Muscle layer of duodenum (tissue), 2 donors: ENCODE measurements around the gene PKIB.

Experiments
- H3K27ac ChIP-seq: one replicate; pipeline ENCODE4 v1.7.0; 2013; ENCODE audit warnings: mild to moderate bottlenecking, low read length
- H3K27me3 ChIP-seq: one replicate; pipeline ENCODE4 v1.7.0; 2013; ENCODE audit warnings: low read depth, mild to moderate bottlenecking, control low read depth, low read length
- H3K36me3 ChIP-seq, 2 donors: one replicate each; pipeline ENCODE4 v1.7.0; 2013; ENCODE audit warnings: low read length in 2 of 2, control low read depth in 1 of 2, mild to moderate bottlenecking in 1 of 2; ENCODE audit not compliant: insufficient read depth in 2 of 2, control insufficient read depth in 1 of 2
- H3K4me1 ChIP-seq, 2 donors: one replicate each; pipeline ENCODE4 v1.7.0; 2013; ENCODE audit warnings: low read length in 2 of 2, mild to moderate bottlenecking in 2 of 2, control low read depth in 1 of 2, moderate library complexity in 1 of 2; ENCODE audit not compliant: insufficient read depth in 2 of 2, control insufficient read depth in 1 of 2
- H3K4me3 ChIP-seq, 2 donors: one replicate each; pipeline ENCODE4 v1.7.0; 2013; ENCODE audit warnings: low read length in 2 of 2, low read depth in 1 of 2, mild to moderate bottlenecking in 1 of 2
- H3K9me3 ChIP-seq, 2 donors: one replicate each; pipeline ENCODE4 v1.7.0; 2013; ENCODE audit warnings: low read length in 2 of 2, control low read depth in 1 of 2, mild to moderate bottlenecking in 1 of 2; ENCODE audit not compliant: control insufficient read depth in 1 of 2
- donor health status: healthy.

PKIB gene

GRCh38 chr6:122649701-122650100 is 39.5 kb downstream of the PKIB start:
- Histone ChIP-seq H3K36me3 (no peaks in the 10 kb centered on the region), H3K4me1 (no peaks in the 10 kb centered on the region), H3K27me3 (no peaks in the 10 kb centered on the region), H3K9me3 (no peaks in the 10 kb centered on the region), H3K4me3 (no peak overlapping the region), H3K27ac (no peak overlapping the region)

- Histone ChIP-seq H3K27ac (no peak overlapping the region), H3K4me1 (no peaks in the 10 kb centered on the region), H3K36me3 (no peaks in the 10 kb centered on the region)
These were observed 40.2 kb downstream of the PKIB start for GRCh38 chr6:122650403-122650802.

GRCh38 chr6:122651031-122651430 is 40.8 kb downstream of the PKIB start:
- H3K27me3 ChIP-seq, result no peaks in the 10 kb centered on the region
- no peak overlapping the region for H3K27ac ChIP-seq
- no peaks in the 10 kb centered on the region for H3K36me3 ChIP-seq
- no peaks in the 10 kb centered on the region for H3K4me1 ChIP-seq
- H3K9me3 ChIP-seq, result no peaks in the 10 kb centered on the region
- H3K4me3 ChIP-seq, result no peak overlapping the region

More at GRCh38 chr6:122650403-122650802, 40.2 kb downstream of the PKIB start:
- no peaks in the 10 kb centered on the region for H3K9me3 ChIP-seq
- H3K27me3 ChIP-seq, result no peaks in the 10 kb centered on the region
- H3K4me3 ChIP-seq, result no peak overlapping the region

GRCh38 chr6:122651604-122652003 is 41.4 kb downstream of the PKIB start:
- no peak overlapping the region for H3K27ac ChIP-seq
- H3K9me3 ChIP-seq, result no peaks in the 10 kb centered on the region

GRCh38 chr6:122652431-122652830 is 42.2 kb downstream of the PKIB start:
- H3K9me3 ChIP-seq, result no peaks in the 10 kb centered on the region
- H3K4me1 ChIP-seq, result no peaks in the 10 kb centered on the region
- no peak overlapping the region for H3K27ac ChIP-seq
- H3K4me3 ChIP-seq, result no peak overlapping the region
- no peaks in the 10 kb centered on the region for H3K27me3 ChIP-seq
- no peaks in the 10 kb centered on the region for H3K36me3 ChIP-seq

More at GRCh38 chr6:122651604-122652003, 41.4 kb downstream of the PKIB start:
- Histone ChIP-seq H3K27me3 (no peaks in the 10 kb centered on the region), H3K4me1 (no peaks in the 10 kb centered on the region), H3K4me3 (no peak overlapping the region), H3K36me3 (no peaks in the 10 kb centered on the region)

- Histone ChIP-seq H3K36me3 (no peaks in the 10 kb centered on the region), H3K9me3 (no peaks in the 10 kb centered on the region), H3K4me3 (no peak overlapping the region), H3K4me1 (no peaks in the 10 kb centered on the region), H3K27me3 (no peaks in the 10 kb centered on the region), H3K27ac (no peak overlapping the region)
These were observed 42.9 kb downstream of the PKIB start for GRCh38 chr6:122653094-122653493.

- no peak overlapping the region for H3K4me3 ChIP-seq
- H3K4me1 ChIP-seq, result no peaks in the 10 kb centered on the region
- no peak overlapping the region for H3K27ac ChIP-seq
- no peaks in the 10 kb centered on the region for H3K36me3 ChIP-seq
- no peaks in the 10 kb centered on the region for H3K27me3 ChIP-seq
- H3K9me3 ChIP-seq, result no peaks in the 10 kb centered on the region
These were observed 43.8 kb downstream of the PKIB start for GRCh38 chr6:122654012-122654411.

- Histone ChIP-seq H3K4me3 (no peak overlapping the region), H3K9me3 (no peaks in the 10 kb centered on the region), H3K36me3 (no peaks in the 10 kb centered on the region), H3K27me3 (no peaks in the 10 kb centered on the region), H3K27ac (no peak overlapping the region), H3K4me1 (no peaks in the 10 kb centered on the region)
These were observed 47.4 kb downstream of the PKIB start for GRCh38 chr6:122657601-122658000.

GRCh38 chr6:122660296-122660695 is 50.1 kb downstream of the PKIB start:
- H3K36me3 ChIP-seq, result no peaks in the 10 kb centered on the region
- H3K27me3 ChIP-seq, result no peaks in the 10 kb centered on the region
- no peak overlapping the region for H3K27ac ChIP-seq
- no peak overlapping the region for H3K4me3 ChIP-seq
- no peaks in the 10 kb centered on the region for H3K9me3 ChIP-seq
- H3K4me1 ChIP-seq, result no peaks in the 10 kb centered on the region

GRCh38 chr6:122663981-122664380 is 53.8 kb downstream of the PKIB start:
- Histone ChIP-seq H3K4me3 (no peak overlapping the region), H3K4me1 (no peaks in the 10 kb centered on the region), H3K36me3 (no peaks in the 10 kb centered on the region), H3K27me3 (no peaks in the 10 kb centered on the region), H3K9me3 (no peaks in the 10 kb centered on the region), H3K27ac (no peak overlapping the region)

GRCh38 chr6:122665929-122666328 is 55.7 kb downstream of the PKIB start:
- H3K27me3 ChIP-seq, result no peaks in the 10 kb centered on the region
- no peaks in the 10 kb centered on the region for H3K9me3 ChIP-seq
- H3K27ac ChIP-seq, result no peak overlapping the region
- H3K36me3 ChIP-seq, result no peaks in the 10 kb centered on the region
- H3K4me3 ChIP-seq, result no peak overlapping the region
- no peaks in the 10 kb centered on the region for H3K4me1 ChIP-seq

- no peaks in the 10 kb centered on the region for H3K27me3 ChIP-seq
These were observed 56.2 kb downstream of the PKIB start for GRCh38 chr6:122666418-122666817.

More at GRCh38 chr6:122666418-122666817, 56.2 kb downstream of the PKIB start:
- Histone ChIP-seq H3K27ac (no peak overlapping the region), H3K4me1 (no peaks in the 10 kb centered on the region), H3K9me3 (no peaks in the 10 kb centered on the region), H3K36me3 (no peaks in the 10 kb centered on the region), H3K4me3 (no peak overlapping the region)
